Trophoblast cell (in vitro differentiated cells and primary cell): ENCODE measurements around the gene IGFL3.

Experiments
- DNase-seq, 2 donors: peaks; one replicate each; pipeline ENCODE4 v3.0.0-alpha.2; 2016
- H2AFZ ChIP-seq: 2 replicates; pipeline ENCODE4 v1.6.1; 2013; ENCODE audit warnings: low read length, moderate library complexity, mild to moderate bottlenecking; ENCODE audit not compliant: insufficient read depth, poor library complexity
- H2AK5ac ChIP-seq: 2 replicates; pipeline ENCODE4 v1.6.1; 2013; ENCODE audit warnings: mild to moderate bottlenecking, low read length
- H2BK120ac ChIP-seq: 2 replicates; pipeline ENCODE4 v1.6.1; 2013; ENCODE audit warnings: low read length, mild to moderate bottlenecking, moderate library complexity; ENCODE audit not compliant: insufficient read depth, poor library complexity
- H2BK12ac ChIP-seq: 2 replicates; pipeline ENCODE4 v1.6.1; 2013; ENCODE audit warnings: mild to moderate bottlenecking, low read length, moderate library complexity
- H2BK5ac ChIP-seq: 2 replicates; pipeline ENCODE4 v1.6.1; 2013; ENCODE audit warnings: low read length, low read depth, moderate library complexity, mild to moderate bottlenecking; ENCODE audit not compliant: poor library complexity
- H3K14ac ChIP-seq: 2 replicates; pipeline ENCODE4 v1.6.1; 2013; ENCODE audit warnings: mild to moderate bottlenecking, low read length
- H3K18ac ChIP-seq: 2 replicates; pipeline ENCODE4 v1.6.1; 2013; ENCODE audit warnings: mild to moderate bottlenecking, low read length
- H3K23ac ChIP-seq: 2 replicates; pipeline ENCODE4 v1.6.1; 2013; ENCODE audit warnings: low read length
- H3K27ac ChIP-seq: 2 replicates; pipeline ENCODE4 v1.5.1; 2013; ENCODE audit warnings: low read depth, mild to moderate bottlenecking, inconsistent platforms, low read length, moderate library complexity
- H3K27me3 ChIP-seq: 2 replicates; pipeline ENCODE4 v1.6.1; 2013; ENCODE audit warnings: inconsistent platforms, mild to moderate bottlenecking, low read length, moderate library complexity; ENCODE audit not compliant: insufficient read depth
- H3K36me3 ChIP-seq, 2 experiments: 1 replicate in 1 of 2; 2 replicates in 1 of 2; pipeline ENCODE4 v1.6.1; 2013; ENCODE audit warnings: low read length in 2 of 2, mild to moderate bottlenecking in 2 of 2, moderate library complexity in 1 of 2; ENCODE audit not compliant: insufficient read depth in 2 of 2, control insufficient read depth in 1 of 2
- H3K4ac ChIP-seq: 2 replicates; pipeline ENCODE4 v1.6.1; 2013; ENCODE audit warnings: low read depth, mild to moderate bottlenecking, low read length, moderate library complexity
- H3K4me1 ChIP-seq, 2 experiments: 1 replicate in 1 of 2; 2 replicates in 1 of 2; pipeline ENCODE4 v1.6.1; 2013; ENCODE audit warnings: low read length in 2 of 2, mild to moderate bottlenecking in 2 of 2, moderate library complexity in 1 of 2; ENCODE audit not compliant: insufficient read depth in 2 of 2, control insufficient read depth in 1 of 2
- H3K4me2 ChIP-seq: 2 replicates; pipeline ENCODE4 v1.6.1; 2013; ENCODE audit warnings: inconsistent platforms, mild to moderate bottlenecking, low read length, moderate library complexity
- H3K4me3 ChIP-seq: 2 replicates; pipeline ENCODE4 v1.5.1; 2013; ENCODE audit warnings: mild to moderate bottlenecking, low read depth, low read length, inconsistent platforms
- H3K79me1 ChIP-seq: one replicate; pipeline ENCODE4 v1.6.1; 2013; ENCODE audit warnings: low read length
- H3K79me2 ChIP-seq: 2 replicates; pipeline ENCODE4 v1.6.1; 2013; ENCODE audit warnings: low read length, mild to moderate bottlenecking; ENCODE audit not compliant: control insufficient read depth, insufficient read depth, poor library complexity
- H3K9ac ChIP-seq: 2 replicates; pipeline ENCODE4 v1.6.1; 2013; ENCODE audit warnings: mild to moderate bottlenecking, low read length
- H3K9me3 ChIP-seq: 2 replicates; pipeline ENCODE4 v1.6.1; 2013; ENCODE audit warnings: low read depth, mild to moderate bottlenecking, control low read depth, inconsistent platforms, low read length; ENCODE audit not compliant: insufficient read depth
- H4K12ac ChIP-seq: 2 replicates; pipeline ENCODE4 v1.6.1; 2013; ENCODE audit warnings: low read depth, mild to moderate bottlenecking, low read length, moderate library complexity
- H4K8ac ChIP-seq: 2 replicates; pipeline ENCODE4 v1.6.1; 2013; ENCODE audit warnings: low read depth, mild to moderate bottlenecking, low read length, moderate library complexity
- H4K91ac ChIP-seq: one replicate; pipeline ENCODE4 v1.6.1; 2013; ENCODE audit warnings: low read depth, mild to moderate bottlenecking, low read length, moderate library complexity
- WGBS: extraction: QIAGEN DNeasy Blood & Tissue Kit; methylation state at CpG from one replicate; pipeline ENCODE4 v1.1.7; 2013; ENCODE audit warnings: missing lambda C conversion rate; ENCODE audit not compliant: insufficient read length, insufficient coverage; ENCODE audit errors: extremely low coverage; 5-methylcytosine and 5-hydroxymethylcytosine counted together

IGFL3 gene

GRCh38 chr19:46073268-46073922 is 51.1 kb downstream of the IGFL3 start:
- WGBS, result no CpG with 5 or more reads among the region's 3 CpGs
- H3K27ac ChIP-seq, result no peak overlapping the region

More at GRCh38 chr19:46073268-46073922, 51.1 kb downstream of the IGFL3 start:
- H3K9me3 ChIP-seq, result no peaks in the 10 kb centered on the region
- H3K27me3 ChIP-seq, result peaks cover 11% of the 10 kb centered on the region
- no peak overlapping the region for H2AK5ac ChIP-seq
- no peak overlapping the region for H4K12ac ChIP-seq
- no peak overlapping the region for H2BK12ac ChIP-seq
- no peak overlapping the region for H3K4me3 ChIP-seq
- DNase-seq, result peak; percentile 56 to 80
- H3K23ac ChIP-seq, result no peak overlapping the region
- no peak overlapping the region for H3K4ac ChIP-seq
- H3K36me3 ChIP-seq, result no peaks in the 10 kb centered on the region
- H3K79me2 ChIP-seq, result no peaks in the 10 kb centered on the region
- H3K79me1 ChIP-seq, result no peaks in the 10 kb centered on the region
- no peak overlapping the region for H2AFZ ChIP-seq
- H2BK120ac ChIP-seq, result no peak overlapping the region
- H3K18ac ChIP-seq, result no peak overlapping the region
- no peak overlapping the region for H4K8ac ChIP-seq
- no peak overlapping the region for H4K91ac ChIP-seq
- no peak overlapping the region for H2BK5ac ChIP-seq
- H3K9ac ChIP-seq, result no peak overlapping the region
- no peak overlapping the region for H3K4me2 ChIP-seq
- H3K14ac ChIP-seq, result no peak overlapping the region
- H3K4me1 ChIP-seq, result peaks cover 3 to 4% of the 10 kb centered on the region in 2 experiments
